B cell (primary cell): ENCODE data around the gene RIPK1. TPM values are rescaled to one million over a fixed set of nuclear protein-coding genes. Genes with fewer than 3 reads are reported as not detected.
"Not testable (repeated sequence)": the region's sequence is repeated elsewhere in the genome, so short reads cannot be mapped to it uniquely, and the experiment has no call there.

ENCODE experiments used
- ATAC-seq: fragments of 200-7000 bp; cut with Tn5 transposase; one replicate; pipeline ENCODE4 v1.10.0; 2021; ENCODE audit warnings: low read depth, mild to moderate bottlenecking, moderate number of reproducible peaks, moderate library complexity
- CTCF ChIA-PET: fragments of 350-600 bp; sonication (Branson Sonifier 250); formaldehyde crosslinking; loops from one replicate; lab custom pipeline; 2021; ENCODE audit warnings: antibody characterized with exemption, inconsistent platforms; lab: Charles Lee
- POLR2A ChIA-PET: fragments of 350-600 bp; sonication (Branson Sonifier 250); formaldehyde crosslinking; loops from one replicate; lab custom pipeline; 2021; ENCODE audit warnings: antibody characterized with exemption; lab: Charles Lee
- DNase-seq: peaks from one replicate; pipeline ENCODE4 v3.0.0; 2013
- H2AFZ ChIP-seq: 2 replicates; pipeline ENCODE4 v1.6.1; 2012; ENCODE audit warnings: mild to moderate bottlenecking, low read depth, low read length; ENCODE audit not compliant: insufficient read depth, poor library complexity, severe bottlenecking
- H3K27ac ChIP-seq, 2 donors: 1 replicate in 1 of 2; 2 replicates in 1 of 2; pipeline ENCODE4 v1.5.1; 2012 to 2013; ENCODE audit warnings: low read length in 2 of 2, mild to moderate bottlenecking in 2 of 2, moderate library complexity in 1 of 2
- H3K27me3 ChIP-seq, 4 experiments: fragments of 200-600 bp in 1 of 4; sonication (generic) in 1 of 4; replicated peaks in 1 of 4; 1 replicate in 2 of 4; 2 replicates in 2 of 4; pipeline versions ENCODE4 v1.6.1 to v1.7.0; 2013 to 2016; ENCODE audit warnings: low read length in 3 of 4, mild to moderate bottlenecking in 2 of 4, mixed read lengths in 1 of 4, moderate library complexity in 1 of 4; ENCODE audit not compliant: insufficient read depth in 4 of 4, control insufficient read depth in 3 of 4; ENCODE audit errors: control extremely low read depth in 1 of 4
- H3K36me3 ChIP-seq, 2 experiments: replicated peaks in 1 of 2; 1 replicate in 1 of 2; 2 replicates in 1 of 2; pipeline versions ENCODE4 v1.6.1 to v1.7.1; 2013; ENCODE audit warnings: low read length in 1 of 2; ENCODE audit not compliant: insufficient read depth in 2 of 2, control insufficient read depth in 1 of 2; ENCODE audit errors: control extremely low read depth in 1 of 2, extremely low read depth in 1 of 2
- H3K4me1 ChIP-seq, 2 donors: fragments of 200-600 bp in 1 of 2; sonication (generic) in 1 of 2; 1 replicate in 1 of 2; 2 replicates in 1 of 2; pipeline versions ENCODE4 v1.5.1 to v1.6.1; 2013 to 2017; ENCODE audit warnings: low read length in 2 of 2; ENCODE audit not compliant: control insufficient read depth in 2 of 2, insufficient read depth in 2 of 2
- H3K4me2 ChIP-seq: replicated peaks from 2 replicates; pipeline ENCODE3; 2012; ENCODE audit warnings: mild to moderate bottlenecking, low read depth, low read length; ENCODE audit not compliant: poor library complexity, severe bottlenecking
- H3K4me3 ChIP-seq, 5 experiments: fragments of 200-600 bp in 1 of 5; sonication (generic) in 1 of 5; 1 replicate in 3 of 5; 2 replicates in 2 of 5; pipeline versions ENCODE4 v1.5.1 to v1.7.0; 2011 to 2016; ENCODE audit warnings: low read length in 4 of 5, mild to moderate bottlenecking in 4 of 5, low read depth in 2 of 5, control low read depth in 1 of 5, moderate library complexity in 1 of 5; ENCODE audit not compliant: insufficient read depth in 1 of 5; ENCODE audit errors: control extremely low read depth in 1 of 5, extremely low read depth in 1 of 5
- H3K79me2 ChIP-seq: fragments of 200-600 bp; sonication (generic); one replicate; pipeline ENCODE4 v1.6.0; 2016; ENCODE audit warnings: low read length; ENCODE audit not compliant: control insufficient read depth, insufficient read depth
- H3K9ac ChIP-seq: fragments of 200-600 bp; sonication (generic); 2 replicates; pipeline ENCODE4 v1.6.1; 2017; ENCODE audit warnings: mild to moderate bottlenecking, low read length, moderate library complexity
- H3K9me3 ChIP-seq, 3 donors: one replicate each; pipeline versions ENCODE4 v1.6.1 to v1.7.1; 2013; ENCODE audit warnings: low read length in 2 of 3; ENCODE audit not compliant: control insufficient read depth in 2 of 3, insufficient read depth in 1 of 3; ENCODE audit errors: control extremely low read depth in 1 of 3
- H4K20me1 ChIP-seq: 2 replicates; pipeline ENCODE4 v1.6.0; 2012; ENCODE audit warnings: mild to moderate bottlenecking, low read length; ENCODE audit not compliant: insufficient read depth, control insufficient read depth, poor library complexity, severe bottlenecking
- H3K27ac Mint-ChIP-seq: one replicate; pipeline ENCODE4 v1.8.0; 2021; ENCODE audit warnings: mixed read lengths
- H3K27me3 Mint-ChIP-seq: one replicate; pipeline ENCODE4 v1.8.0; 2021; ENCODE audit warnings: mixed read lengths
- H3K4me1 Mint-ChIP-seq: one replicate; pipeline ENCODE4 v1.8.0; 2021; ENCODE audit warnings: mixed read lengths
- H3K4me3 Mint-ChIP-seq: one replicate; pipeline ENCODE4 v1.8.0; 2021; ENCODE audit warnings: mixed read lengths
- H3K9me3 Mint-ChIP-seq: one replicate; pipeline ENCODE4 v1.8.0; 2022; ENCODE audit warnings: mixed read lengths; ENCODE audit not compliant: insufficient read depth
- EZH2 ChIP-seq: IDR thresholded peaks from 2 replicates; pipeline ENCODE4 v1.6.1; 2012; ENCODE audit warnings: borderline replicate concordance, low read depth, mild to moderate bottlenecking, moderate library complexity, low read length; ENCODE audit not compliant: insufficient read depth, poor library complexity, severe bottlenecking
- WGBS: methylation state at CpG from one replicate; pipeline ENCODE4 v1.1.5; 2013; ENCODE audit warnings: missing lambda C conversion rate; ENCODE audit not compliant: insufficient coverage; 5-methylcytosine and 5-hydroxymethylcytosine counted together
- intact Hi-C: fragments of 100-400 bp; cut with micrococcal nuclease; formaldehyde crosslinking; loops from one replicate; pipeline ENCODE4 v1.10.0; 2022
- polyA plus RNA-seq: library from polyadenylated mRNA; depleted of rRNA; stranded (reverse); fragments of >200 nt; gene quantifications from 2 replicates; pipeline ENCODE4 v1.2.3, GENCODE V29; 2012
- total RNA-seq, 2 donors: library from RNA; stranded (reverse); fragments of 120-200 nt in 1 of 2; gene quantifications; 1 replicate in 1 of 2; 2 replicates in 1 of 2; pipeline versions ENCODE4 v1.2.3 to v1.2.4, GENCODE V29; 2013 to 2022
- TF ChIP-seq, protein P1 (sequence below): fragments of 200-600 bp; IDR thresholded peaks from one replicate; pipeline ENCODE4 v1.8.0; 2022; ENCODE audit warnings: antibody characterized with exemption, mild to moderate bottlenecking

Gene RIPK1
- total and polyA plus RNA-seq, 2 donors (not counting 1 experiment from before 2014, with no cell fraction given): 7.3 to 26.2 TPM

DNA sequence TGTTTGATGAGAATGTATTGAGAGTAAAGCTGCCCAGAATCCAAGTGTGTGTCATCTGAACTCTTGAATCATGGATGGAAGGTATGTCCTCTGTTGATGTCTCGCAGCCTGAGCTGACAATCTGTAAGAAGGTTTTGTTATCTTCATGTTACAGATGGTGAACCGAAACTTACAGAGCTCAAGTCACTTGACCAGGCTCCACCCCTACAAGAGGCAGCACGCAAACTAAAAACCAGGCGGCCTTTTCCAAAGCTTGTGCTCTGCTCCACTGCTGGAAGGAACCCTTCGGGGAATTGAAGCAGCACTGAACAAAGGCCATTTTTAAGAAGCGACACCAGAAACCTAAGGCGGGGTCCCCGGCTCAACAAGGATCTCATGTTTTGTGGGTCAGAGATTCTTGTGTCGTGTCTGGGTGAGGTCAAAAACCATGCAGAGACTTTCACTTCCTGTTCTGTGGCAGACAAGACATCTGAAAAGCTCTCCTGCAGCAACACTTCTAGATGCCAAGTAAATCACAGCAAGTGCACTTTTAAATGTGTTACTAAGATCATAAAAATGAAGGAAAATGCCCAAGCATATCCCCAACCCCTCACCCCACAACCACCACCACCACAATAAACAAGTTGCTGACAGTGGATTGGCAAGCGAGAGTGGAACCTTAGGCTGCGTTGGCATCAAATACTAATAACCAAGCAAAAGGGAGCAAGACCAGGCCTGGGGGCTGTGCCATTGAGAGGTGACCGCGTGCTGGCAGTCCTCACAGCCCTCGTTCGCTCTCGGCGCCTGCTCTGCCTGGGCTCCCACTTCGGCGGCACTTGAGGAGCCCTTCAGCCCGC, 41.3 kb upstream of the RIPK1 start:
- WGBS: 46% methylated on average over 18 of the region's 20 CpGs
- Mint-ChIP-seq H3K9me3 (no peaks in the 10 kb centered on the region), H3K4me3 (peak overlapping the region; percentile 76), H3K27me3 (peaks cover 19% of the 10 kb centered on the region), H3K4me1 (peaks cover 54% of the 10 kb centered on the region), H3K27ac (peak overlapping the region; percentile 96)
- POLR2A ChIA-PET: interaction anchor here (0.5 to 1.7 kb wide), 9 partner anchors 12 to 790 kb away, joined by 3 to 10 read pairs (median 4); partner anchors contain the start of gene NQO2
- ATAC-seq: peak; percentile 65
- H3K4me2 ChIP-seq: peak overlapping the region; percentile 66
- DNase-seq: peak; percentile 91
- peaks cover 0 to 4% (median 0%) of the 10 kb centered on the region in 4 experiments for H3K27me3 ChIP-seq
- no peaks in the 10 kb centered on the region for H3K36me3 ChIP-seq
- intact Hi-C loops: loop anchor here (1.0 to 5.0 kb wide), 4 partner anchors 26 to 41 kb away; partner anchors contain the start of genes NQO2 and RIPK1
- peak overlapping the region in 4 of 5 experiments; percentile 9 to 48 (median 26) for H3K4me3 ChIP-seq
- H2AFZ ChIP-seq: peak overlapping the region; percentile 62
- CTCF ChIA-PET: interaction anchor here (0.9 to 6.4 kb wide), 14 partner anchors 9 to 236 kb away, joined by 3 to 63 read pairs (median 4); partner anchors contain the start of gene NQO2
- H3K4me1 ChIP-seq: peaks cover 59 to 63% of the 10 kb centered on the region in 2 donors
- TF ChIP-seq EZH2: no peak
- TF ChIP-seq, protein P1, sequence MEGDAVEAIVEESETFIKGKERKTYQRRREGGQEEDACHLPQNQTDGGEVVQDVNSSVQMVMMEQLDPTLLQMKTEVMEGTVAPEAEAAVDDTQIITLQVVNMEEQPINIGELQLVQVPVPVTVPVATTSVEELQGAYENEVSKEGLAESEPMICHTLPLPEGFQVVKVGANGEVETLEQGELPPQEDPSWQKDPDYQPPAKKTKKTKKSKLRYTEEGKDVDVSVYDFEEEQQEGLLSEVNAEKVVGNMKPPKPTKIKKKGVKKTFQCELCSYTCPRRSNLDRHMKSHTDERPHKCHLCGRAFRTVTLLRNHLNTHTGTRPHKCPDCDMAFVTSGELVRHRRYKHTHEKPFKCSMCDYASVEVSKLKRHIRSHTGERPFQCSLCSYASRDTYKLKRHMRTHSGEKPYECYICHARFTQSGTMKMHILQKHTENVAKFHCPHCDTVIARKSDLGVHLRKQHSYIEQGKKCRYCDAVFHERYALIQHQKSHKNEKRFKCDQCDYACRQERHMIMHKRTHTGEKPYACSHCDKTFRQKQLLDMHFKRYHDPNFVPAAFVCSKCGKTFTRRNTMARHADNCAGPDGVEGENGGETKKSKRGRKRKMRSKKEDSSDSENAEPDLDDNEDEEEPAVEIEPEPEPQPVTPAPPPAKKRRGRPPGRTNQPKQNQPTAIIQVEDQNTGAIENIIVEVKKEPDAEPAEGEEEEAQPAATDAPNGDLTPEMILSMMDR: no peak
- peak overlapping the region; percentile 74 to 76 for H3K27ac ChIP-seq
- no peaks in the 10 kb centered on the region for H3K9me3 ChIP-seq
- H3K79me2 ChIP-seq: no peaks in the 10 kb centered on the region
- H4K20me1 ChIP-seq: no peaks in the 10 kb centered on the region
- H3K9ac ChIP-seq: peak overlapping the region; percentile 30

GRCh38 chr6:3028156-3028555, 40.1 kb upstream of the RIPK1 start:
- peaks cover 51% of the 10 kb centered on the region for H3K4me1 Mint-ChIP-seq
- H3K27me3 Mint-ChIP-seq: peaks cover 28% of the 10 kb centered on the region
- H3K36me3 ChIP-seq, H3K27me3 ChIP-seq, H2AFZ ChIP-seq, H3K4me3 ChIP-seq, H3K4me3 Mint-ChIP-seq, H3K9ac ChIP-seq, H4K20me1 ChIP-seq, H3K79me2 ChIP-seq, H3K4me2 ChIP-seq, H3K9me3 ChIP-seq, H3K9me3 Mint-ChIP-seq, POLR2A ChIA-PET, DNase-seq, ATAC-seq, H3K27ac ChIP-seq: not testable (repeated sequence)
- H3K27ac Mint-ChIP-seq: peak overlapping the region; percentile 20
- peaks cover 53 to 54% of the 10 kb centered on the region in 2 donors for H3K4me1 ChIP-seq
- CTCF ChIA-PET: interaction anchor here (0.9 to 6.4 kb wide), 4 partner anchors 9 to 31 kb away, joined by 3 to 63 read pairs (median 4); partner anchors contain the start of gene NQO2
- intact Hi-C loops: loop anchor here (5.0 kb wide), 1 partner anchor 41 kb away; no protein-coding TSS in a partner anchor
- WGBS: 90% methylated on average over 2 of the region's 5 CpGs
